Ascending aorta (tissue), 2 donors: Measurements from ENCODE around the gene JUNB. TPM values are rescaled to one million over a fixed set of nuclear protein-coding genes. Genes with fewer than 3 reads are reported as not detected.

Experiments
- DNase-seq, 2 donors: peaks; one replicate each; pipeline ENCODE4 v3.0.0-alpha.2; 2019; ENCODE audit warnings: low spot score in 2 of 2
- H3K27ac ChIP-seq, 2 donors: fragments of 200-600 bp; sonication (generic); one replicate each; pipeline ENCODE4 v1.5.1; 2016 to 2017; ENCODE audit warnings: mild to moderate bottlenecking in 1 of 2
- H3K27me3 ChIP-seq: fragments of 200-600 bp; sonication (generic); one replicate; pipeline ENCODE4 v1.5.1; 2017
- H3K36me3 ChIP-seq, 2 donors: fragments of 200-600 bp; sonication (generic); one replicate each; pipeline ENCODE4 v1.5.1; 2016
- H3K4me1 ChIP-seq, 2 donors: fragments of 200-600 bp; sonication (generic); one replicate each; pipeline ENCODE4 v1.5.1; 2016 to 2017; ENCODE audit warnings: mild to moderate bottlenecking in 1 of 2
- H3K4me3 ChIP-seq, 2 donors: fragments of 200-600 bp; sonication (generic); one replicate each; pipeline ENCODE4 v1.5.1; 2016 to 2017; ENCODE audit warnings: mild to moderate bottlenecking in 1 of 2
- H3K9me3 ChIP-seq, 2 donors: fragments of 200-600 bp; sonication (generic); one replicate each; pipeline ENCODE4 v1.5.1; 2016
- CTCF ChIP-seq, 3 experiments: fragments of 200-600 bp in 2 of 3; fragments of 450-650 bp in 1 of 3; sonication (generic) in 2 of 3; IDR thresholded peaks; one replicate each; pipeline ENCODE4 v1.5.1; 2016 to 2019; ENCODE audit warnings: antibody characterized with exemption in 3 of 3, mild to moderate bottlenecking in 1 of 3, moderate library complexity in 1 of 3
- intact Hi-C: fragments of 100-400 bp; cut with DNase I; formaldehyde crosslinking; loops from one replicate; pipeline ENCODE4 v1.15.1; 2023
- total RNA-seq: library from RNA; depleted of rRNA; stranded (reverse); fragments of >200 nt; gene quantifications from one replicate; pipeline ENCODE4 v1.1.0, GENCODE V29; 2016

Gene JUNB
- total RNA-seq, 1 donor from 2014 or later: 3,581 TPM

GRCh38 chr19:12787458-12787857 is 3.8 kb upstream of the JUNB start:
- Histone ChIP-seq H3K9me3 (no peaks in the 10 kb centered on the region), H3K4me1 (peaks cover 49 to 64% of the 10 kb centered on the region in 2 donors), H3K36me3 (peaks cover 3 to 5% of the 10 kb centered on the region in 2 donors), H3K27ac (peak overlapping the region; percentile 95 to 96), H3K27me3 (no peaks in the 10 kb centered on the region), H3K4me3 (no peak overlapping the region)
- intact Hi-C loops: loop anchor here (10.0 kb wide), 1 partner anchor 1253 kb away; the partner anchor contains the start of gene CNN1
- no peak for DNase-seq
- TF ChIP-seq CTCF (IDR thresholded peaks at IDR 0.05): no peak

- peak overlapping the region; percentile 83 to 90 for H3K4me3 ChIP-seq
- DNase-seq: no peak
- TF ChIP-seq CTCF (IDR thresholded peaks at IDR 0.05): no peak
- H3K27me3 ChIP-seq: no peaks in the 10 kb centered on the region
- H3K36me3 ChIP-seq: peaks cover 5 to 6% of the 10 kb centered on the region in 2 donors
- intact Hi-C loops: loop anchor here (10.0 kb wide), 1 partner anchor 1253 kb away; the partner anchor contains the start of gene CNN1
- H3K9me3 ChIP-seq: no peaks in the 10 kb centered on the region
- peak overlapping the region; percentile 95 to 96 for H3K27ac ChIP-seq
- H3K4me1 ChIP-seq: peaks cover 44 to 58% of the 10 kb centered on the region in 2 donors
These were observed 3.1 kb upstream of the JUNB start for GRCh38 chr19:12788042-12788681.

- peak overlapping the region; percentile 95 to 96 for H3K27ac ChIP-seq
- no peaks in the 10 kb centered on the region for H3K27me3 ChIP-seq
- no peaks in the 10 kb centered on the region for H3K9me3 ChIP-seq
- peaks cover 5 to 6% of the 10 kb centered on the region in 2 donors for H3K36me3 ChIP-seq
- DNase-seq: peak; percentile 57 to 90
- TF ChIP-seq CTCF (IDR thresholded peaks at IDR 0.05): no peak
- intact Hi-C loops: loop anchor here (10.0 kb wide), 1 partner anchor 1254 kb away; the partner anchor contains the start of gene CNN1
- H3K4me1 ChIP-seq: peaks cover 40 to 53% of the 10 kb centered on the region in 2 donors
- H3K4me3 ChIP-seq: peak overlapping the region; percentile 83 to 90
These were observed 2.6 kb upstream of the JUNB start for GRCh38 chr19:12788682-12789097.

GRCh38 chr19:12789098-12789903 is 2.0 kb upstream of the JUNB start:
- Histone ChIP-seq H3K4me1 (peaks cover 35 to 47% of the 10 kb centered on the region in 2 donors), H3K4me3 (peak overlapping the region; percentile 83 to 90), H3K36me3 (peaks cover 5 to 6% of the 10 kb centered on the region in 2 donors), H3K9me3 (no peaks in the 10 kb centered on the region), H3K27me3 (no peaks in the 10 kb centered on the region), H3K27ac (peak overlapping the region; percentile 95 to 96)
- no peak for DNase-seq
- intact Hi-C loops: loop anchor here (10.0 kb wide), 1 partner anchor 1254 kb away; the partner anchor contains the start of gene CNN1
- TF ChIP-seq CTCF (IDR thresholded peaks at IDR 0.05): no peak

GRCh38 chr19:12789904-12790619 is 1.2 kb upstream of the JUNB start:
- intact Hi-C loops: loop anchor here (2.0 to 10.0 kb wide), 5 partner anchors 157 to 1255 kb away; partner anchors contain the start of genes CNN1, RAD23A and RFX1

More at GRCh38 chr19:12789904-12790619, 1.2 kb upstream of the JUNB start:
- Histone ChIP-seq H3K27me3 (no peaks in the 10 kb centered on the region), H3K9me3 (no peaks in the 10 kb centered on the region), H3K36me3 (peaks cover 5 to 6% of the 10 kb centered on the region in 2 donors), H3K4me1 (peaks cover 31 to 41% of the 10 kb centered on the region in 2 donors), H3K27ac (peak overlapping the region; percentile 95 to 96), H3K4me3 (peak overlapping the region; percentile 83 to 90)
- TF ChIP-seq CTCF (IDR thresholded peaks at IDR 0.05): no peak
- peak; percentile 92 to 98 for DNase-seq
